OCI-LY1 (cell line): ENCODE results near the gene CRAT.

Source experiments
- H2AFZ ChIP-seq: fragments of 200-600 bp; sonication (generic), shearing (Covaris generic); 2 replicates; pipeline ENCODE4 v1.6.0; 2014; ENCODE audit warnings: antibody characterized with exemption, mild to moderate bottlenecking, low read length
- H3F3A ChIP-seq: fragments of 200-600 bp; sonication (generic), shearing (Covaris generic); 2 replicates; pipeline ENCODE4 v1.6.0; 2014; ENCODE audit warnings: mild to moderate bottlenecking, antibody characterized with exemption, low read length, moderate library complexity; ENCODE audit not compliant: insufficient read depth
- H3K27ac ChIP-seq: fragments of 200-600 bp; sonication (generic); 2 replicates; pipeline ENCODE4 v1.5.1; 2014; ENCODE audit warnings: low read length, mixed run types, mild to moderate bottlenecking, low read depth; ENCODE audit not compliant: poor library complexity, severe bottlenecking
- H3K27me3 ChIP-seq: fragments of 200-600 bp; sonication (generic); 2 replicates; pipeline ENCODE4 v1.6.0; 2014; ENCODE audit warnings: antibody characterized with exemption, mild to moderate bottlenecking, low read length, moderate library complexity; ENCODE audit not compliant: insufficient read depth
- H3K36me3 ChIP-seq: fragments of 200-600 bp; sonication (generic); 2 replicates; pipeline ENCODE4 v1.6.1; 2014; ENCODE audit warnings: mild to moderate bottlenecking, antibody characterized with exemption, low read length, moderate library complexity, mixed read lengths; ENCODE audit not compliant: insufficient read depth
- H3K4me1 ChIP-seq: fragments of 200-600 bp; sonication (generic); 2 replicates; pipeline ENCODE4 v1.5.1; 2014; ENCODE audit warnings: mild to moderate bottlenecking, low read length, moderate library complexity; ENCODE audit not compliant: insufficient read depth, severe bottlenecking
- H3K4me2 ChIP-seq: fragments of 200-600 bp; sonication (generic), shearing (Covaris generic); 2 replicates; pipeline ENCODE4 v1.6.1; 2014; ENCODE audit warnings: low read length
- H3K4me3 ChIP-seq: fragments of 200-600 bp; sonication (generic); 2 replicates; pipeline ENCODE4 v1.5.1; 2014; ENCODE audit warnings: low read length, low read depth, mild to moderate bottlenecking, mixed read lengths; ENCODE audit not compliant: poor library complexity, severe bottlenecking
- H3K79me2 ChIP-seq: fragments of 200-600 bp; shearing (Covaris generic); 2 replicates; pipeline ENCODE4 v1.6.1; 2016; ENCODE audit warnings: mixed run types, low read length, mixed read lengths; ENCODE audit not compliant: insufficient read depth
- H3K9ac ChIP-seq: fragments of 200-600 bp; sonication (generic), shearing (Covaris generic); 2 replicates; pipeline ENCODE4 v1.6.1; 2014; ENCODE audit warnings: mild to moderate bottlenecking, low read length, mixed read lengths
- H3K9me2 ChIP-seq: fragments of 200-600 bp; sonication (generic), shearing (Covaris generic); 2 replicates; pipeline ENCODE4 v1.6.1; 2014; ENCODE audit warnings: low read depth, mild to moderate bottlenecking, low read length, mixed read lengths
- H3K9me3 ChIP-seq: fragments of 200-600 bp; shearing (Covaris generic); 2 replicates; pipeline ENCODE4 v1.6.1; 2014; ENCODE audit warnings: low read length, mixed read lengths
- H4K20me1 ChIP-seq: fragments of 200-600 bp; sonication (generic), shearing (Covaris generic); 2 replicates; pipeline ENCODE4 v1.6.0; 2016; ENCODE audit warnings: mild to moderate bottlenecking, low read length; ENCODE audit not compliant: insufficient read depth
- CTCF ChIP-seq: fragments of 200-600 bp; sonication (generic), shearing (Covaris generic); IDR thresholded peaks from 2 replicates; pipeline ENCODE4 v1.5.1; 2017; ENCODE audit warnings: mild to moderate bottlenecking, antibody characterized with exemption, low read length, moderate library complexity, mixed read lengths
- EZH2 ChIP-seq: fragments of 200-600 bp; sonication (generic), shearing (Covaris generic); IDR thresholded peaks from 2 replicates; pipeline ENCODE4 v1.8.0; 2017; ENCODE audit warnings: borderline replicate concordance, mixed run types, mild to moderate bottlenecking, antibody characterized with exemption, low read length, moderate library complexity, mixed read lengths

CRAT gene

GRCh38 chr9:129095908-129096307, 14.7 kb downstream of the CRAT start:
- TF ChIP-seq EZH2 (no peak), CTCF (no peak)
- H3K36me3 ChIP-seq = no peaks in the 10 kb centered on the region; the same call in 1 of the 2 replicates
- H3K9me3 ChIP-seq = no peaks in the 10 kb centered on the region
- no peaks in the 10 kb centered on the region for H3F3A ChIP-seq
- H3K27me3 ChIP-seq = no peaks in the 10 kb centered on the region
- no peak overlapping the region for H2AFZ ChIP-seq
- no peak overlapping the region for H3K27ac ChIP-seq
- no peak overlapping the region for H3K9ac ChIP-seq
- no peaks in the 10 kb centered on the region for H3K9me2 ChIP-seq
- no peak overlapping the region for H3K4me2 ChIP-seq
- H4K20me1 ChIP-seq = no peaks in the 10 kb centered on the region
- peaks cover 9% of the 10 kb centered on the region for H3K4me1 ChIP-seq
- H3K79me2 ChIP-seq = no peaks in the 10 kb centered on the region
- no peak overlapping the region for H3K4me3 ChIP-seq

- H3K9ac ChIP-seq = no peak overlapping the region
- no peak overlapping the region for H3K4me2 ChIP-seq
- H3K36me3 ChIP-seq = peaks cover 7% of the 10 kb centered on the region
- H3F3A ChIP-seq = no peaks in the 10 kb centered on the region
- H3K4me3 ChIP-seq = no peak overlapping the region
- H3K9me3 ChIP-seq = no peaks in the 10 kb centered on the region
- no peaks in the 10 kb centered on the region for H3K27me3 ChIP-seq
- H4K20me1 ChIP-seq = no peaks in the 10 kb centered on the region
- H3K4me1 ChIP-seq = peaks cover 4% of the 10 kb centered on the region
- no peak for TF ChIP-seq EZH2
- TF ChIP-seq CTCF = no peak
- H3K9me2 ChIP-seq = no peaks in the 10 kb centered on the region
- no peak overlapping the region for H3K27ac ChIP-seq
- H2AFZ ChIP-seq = no peak overlapping the region
- H3K79me2 ChIP-seq = no peaks in the 10 kb centered on the region
Measured at GRCh38 chr9:129095170-129095667, 15.4 kb downstream of the CRAT start.

DNA sequence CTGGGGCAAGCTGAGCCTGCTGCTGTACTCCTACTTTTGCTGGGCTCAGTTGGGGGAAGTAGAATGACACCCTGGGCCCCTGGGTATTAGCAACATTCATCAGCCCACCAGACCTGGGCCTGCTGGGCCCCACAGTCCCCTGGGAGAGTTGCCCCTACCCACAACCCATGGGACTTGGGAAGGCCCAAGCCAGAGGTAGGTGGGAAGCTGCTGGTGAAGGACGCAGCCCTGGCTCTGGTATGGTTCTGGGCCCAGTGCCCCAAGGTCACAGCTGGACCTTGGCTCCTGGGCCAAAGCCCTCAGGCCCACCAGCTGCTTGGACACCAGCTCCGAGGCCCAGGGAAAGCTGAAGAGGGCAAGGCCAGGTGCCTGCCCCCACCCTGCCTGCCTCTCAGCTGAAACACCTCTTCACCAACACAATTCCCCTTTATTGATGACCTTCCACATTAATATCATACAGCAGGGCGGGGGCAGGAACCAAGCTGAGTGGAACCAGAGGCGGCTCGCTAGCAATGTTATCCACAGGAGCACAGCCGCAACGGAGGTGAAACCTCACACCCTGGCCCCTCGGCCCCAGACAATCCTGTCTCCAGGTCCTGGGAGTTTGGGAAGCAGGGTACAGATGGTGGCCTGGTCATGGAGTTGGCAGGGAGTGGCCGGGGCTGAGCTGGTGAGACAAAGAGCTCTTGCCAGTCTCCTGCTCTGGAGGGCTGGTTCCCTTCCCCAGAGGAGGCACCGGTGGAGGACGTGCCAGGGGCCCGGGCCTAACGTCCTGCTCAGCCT, 16.0 kb downstream of the CRAT start:
- Histone ChIP-seq H3K4me3 (no peak overlapping the region), H3K4me2 (no peak overlapping the region), H3K27me3 (no peaks in the 10 kb centered on the region), H3K9me2 (no peaks in the 10 kb centered on the region), H4K20me1 (no peaks in the 10 kb centered on the region), H3K27ac (no peak overlapping the region), H3K79me2 (no peaks in the 10 kb centered on the region), H2AFZ (no peak overlapping the region), H3K36me3 (peaks cover 13% of the 10 kb centered on the region), H3K4me1 (no peaks in the 10 kb centered on the region), H3K9ac (no peak overlapping the region), H3K9me3 (no peaks in the 10 kb centered on the region), H3F3A (no peaks in the 10 kb centered on the region)
- TF ChIP-seq CTCF (no peak), EZH2 (no peak)
